Stimulated activated CD8-positive, alpha-beta memory T cell treated with anti-CD3 and anti-CD28 coated beads, Interleukin-12 subunit alpha, Interleukin-12 subunit beta, amount 100 ng/mL, for 4 hours (primary cell): Measurements from ENCODE around the gene ATL1.
"Not testable (repeated sequence)": the region's sequence is repeated elsewhere in the genome, so short reads cannot be mapped to it uniquely, and the experiment has no call there.

Source experiments
- DNase-seq: peaks from one replicate; pipeline ENCODE4 v3.0.0-alpha.2; 2020; ENCODE audit warnings: low read depth

Gene ATL1

GRCh38 chr14:50534997-50535396 lies 24.9 kb upstream of the ATL1 start:
- DNase-seq = no peak

- not testable (repeated sequence) for DNase-seq
Measured at GRCh38 chr14:50538034-50538433, 21.9 kb upstream of the ATL1 start.

DNA sequence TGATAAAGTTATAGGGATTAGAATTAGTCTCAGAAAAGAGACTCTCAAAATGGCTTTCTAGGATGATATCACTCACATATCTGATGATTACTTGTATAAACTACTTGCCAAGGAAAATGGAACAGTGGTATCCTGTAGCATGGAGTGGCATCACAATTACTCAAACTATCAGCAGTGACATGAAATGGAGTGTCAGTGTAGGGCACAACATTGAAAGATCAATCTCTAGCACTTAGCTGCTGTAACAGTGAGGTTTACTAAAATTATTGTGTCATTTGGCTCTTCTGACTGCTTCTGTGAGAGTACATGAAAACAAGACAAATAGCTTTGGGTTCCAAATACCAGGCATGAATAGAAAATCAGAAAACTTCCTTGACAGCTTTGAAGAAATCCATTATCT lies 20.9 kb upstream of the ATL1 start:
- no peak for DNase-seq

GRCh38 chr14:50541159-50541567 lies 18.8 kb upstream of the ATL1 start:
- DNase-seq = no peak

GRCh38 chr14:50542941-50543418 lies 17.0 kb upstream of the ATL1 start:
- DNase-seq = no peak

- DNase-seq = no peak
Measured at GRCh38 chr14:50544911-50545310, 15.0 kb upstream of the ATL1 start.

- DNase-seq = no peak
Measured at GRCh38 chr14:50545618-50546017, 14.3 kb upstream of the ATL1 start.

- no peak for DNase-seq
Measured at GRCh38 chr14:50550294-50550693, 9.7 kb upstream of the ATL1 start.

DNA sequence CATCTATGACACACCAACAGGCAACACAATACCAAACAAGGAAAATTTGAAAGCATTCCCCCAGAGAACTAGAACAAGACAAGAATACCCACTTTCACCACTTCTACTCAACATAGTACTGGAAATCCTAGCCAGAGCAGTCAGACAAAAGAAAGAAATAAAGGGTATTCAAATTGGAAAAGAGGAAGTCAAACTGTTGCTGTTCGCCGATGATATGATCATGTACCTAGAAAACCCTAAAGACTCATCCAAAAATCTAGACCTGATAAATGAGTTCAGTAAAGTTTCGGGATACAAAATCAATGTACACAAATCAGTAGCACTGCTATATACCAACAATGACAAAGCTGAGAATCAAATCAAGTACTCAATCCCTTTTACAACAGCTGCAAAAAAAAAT lies 8.1 kb upstream of the ATL1 start:
- DNase-seq = no peak

- not testable (repeated sequence) for DNase-seq
Measured at GRCh38 chr14:50552796-50553195, 7.1 kb upstream of the ATL1 start.

GRCh38 chr14:50560931-50561285 lies 963 bp downstream of the ATL1 start:
- DNase-seq = peak; percentile 61

GRCh38 chr14:50562841-50563240 lies 2.9 kb downstream of the ATL1 start:
- DNase-seq = no peak

DNA sequence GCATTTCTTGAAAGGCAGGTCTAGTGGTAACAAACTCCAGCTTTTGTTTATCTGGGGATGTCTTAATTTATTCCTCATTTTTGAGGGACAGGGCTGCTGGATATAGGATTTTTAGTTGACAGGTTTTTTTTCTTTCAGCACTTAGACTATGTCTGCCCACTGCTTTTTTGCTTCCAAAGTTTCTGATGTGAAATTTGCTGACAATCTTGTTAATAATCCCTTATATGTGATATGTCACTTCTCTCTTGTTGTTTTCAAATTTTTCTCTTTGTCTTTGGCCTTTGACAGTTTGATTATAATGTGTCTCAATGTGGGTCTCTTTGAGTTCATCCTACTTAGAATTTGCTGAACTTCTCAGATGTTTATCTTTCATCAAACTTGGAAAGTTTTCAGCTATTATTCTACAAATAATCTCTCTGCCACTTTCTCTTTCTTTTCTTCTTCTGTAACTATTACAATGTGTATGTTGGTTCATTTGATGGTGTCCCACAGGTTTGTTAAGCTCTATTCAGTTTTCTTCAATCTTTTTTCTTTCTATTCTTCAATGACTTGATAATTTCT lies 9.8 kb downstream of the ATL1 start:
- no peak for DNase-seq

GRCh38 chr14:50573862-50574261 lies 13.9 kb downstream of the ATL1 start:
- no peak for DNase-seq

GRCh38 chr14:50575769-50576168 lies 15.8 kb downstream of the ATL1 start:
- no peak for DNase-seq

DNA sequence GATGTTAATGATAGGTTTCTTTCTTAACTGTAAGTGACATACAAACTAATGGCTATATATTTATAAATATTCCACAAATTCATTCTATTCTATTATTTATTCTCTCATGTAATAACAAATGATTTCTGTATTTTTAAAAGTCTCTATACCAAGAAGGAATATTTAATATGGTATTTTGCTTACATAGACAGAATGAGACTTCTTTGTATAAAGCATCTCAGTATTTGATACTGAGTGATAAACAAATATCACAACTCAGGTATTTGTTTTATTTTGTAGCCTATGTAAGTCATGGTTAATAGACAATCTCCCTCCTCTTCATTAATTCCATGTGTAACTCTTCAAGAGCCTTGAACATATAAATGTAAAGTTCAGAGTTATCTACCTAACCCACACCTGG lies 18.0 kb downstream of the ATL1 start:
- DNase-seq = no peak

GRCh38 chr14:50578433-50578832 lies 18.5 kb downstream of the ATL1 start:
- no peak for DNase-seq

- DNase-seq = no peak
Measured at GRCh38 chr14:50590464-50590863, 30.5 kb downstream of the ATL1 start.

GRCh38 chr14:50594577-50595316 lies 34.8 kb downstream of the ATL1 start:
- no peak for DNase-seq

GRCh38 chr14:50598765-50599164 lies 38.8 kb downstream of the ATL1 start:
- DNase-seq = no peak

- no peak for DNase-seq
Measured at GRCh38 chr14:50599700-50600444, 39.9 kb downstream of the ATL1 start.

GRCh38 chr14:50600849-50601248 lies 40.9 kb downstream of the ATL1 start:
- DNase-seq = no peak

DNA sequence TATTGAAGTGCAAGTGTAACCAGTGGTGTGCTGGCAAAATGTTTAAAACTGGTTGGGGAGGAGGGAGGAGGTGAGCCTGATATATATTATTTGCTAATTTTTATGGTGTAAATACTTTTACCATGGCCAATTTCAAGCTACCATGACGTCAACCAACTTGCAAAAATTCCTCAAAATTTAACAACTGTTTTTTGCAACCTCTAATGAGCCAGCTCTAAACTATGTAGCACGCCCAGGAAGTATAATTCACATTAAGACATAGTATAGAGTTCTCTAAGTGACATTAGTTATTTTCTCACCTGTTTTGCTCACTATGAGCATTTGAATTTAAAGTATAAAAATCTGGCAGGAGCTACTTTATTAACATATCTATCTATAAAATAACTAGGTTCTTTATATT lies 41.4 kb downstream of the ATL1 start:
- no peak for DNase-seq
